Activated CD4-positive, alpha-beta T cell treated with anti-CD3 and anti-CD28 coated beads, Interleukin-2, amount 10 ng/mL, durations not matched to agents 7 days and 5 days (primary cell): ENCODE results near the gene ADAMTS12. TPM values are rescaled to one million over a fixed set of nuclear protein-coding genes. Genes with fewer than 3 reads are reported as not detected.

Experiments
- CTCF ChIA-PET: fragments of 350-600 bp; sonication (Branson Sonifier 250); formaldehyde crosslinking; loops from one replicate; lab custom pipeline; 2021; ENCODE audit warnings: antibody characterized with exemption; lab: Charles Lee
- POLR2A ChIA-PET: fragments of 350-600 bp; sonication (Branson Sonifier 250); formaldehyde crosslinking; loops from one replicate; lab custom pipeline; 2021; ENCODE audit warnings: antibody characterized with exemption; lab: Charles Lee
- DNase-seq: peaks from one replicate; pipeline ENCODE4 v3.0.0-alpha.2; 2020
- H3K27ac Mint-ChIP-seq: one replicate; pipeline ENCODE4 v1.8.0; 2021; ENCODE audit warnings: mild to moderate bottlenecking, moderate library complexity, mixed read lengths
- H3K27me3 Mint-ChIP-seq: one replicate; pipeline ENCODE4 v1.8.0; 2021; ENCODE audit warnings: mixed read lengths
- H3K36me3 Mint-ChIP-seq: one replicate; pipeline ENCODE4 v1.8.0; 2021; ENCODE audit warnings: low read depth, mixed read lengths
- H3K4me1 Mint-ChIP-seq: one replicate; pipeline ENCODE4 v1.8.0; 2021; ENCODE audit warnings: mixed read lengths
- H3K4me3 Mint-ChIP-seq: one replicate; pipeline ENCODE4 v1.8.0; 2021; ENCODE audit warnings: mild to moderate bottlenecking, moderate library complexity, mixed read lengths
- H3K9me3 Mint-ChIP-seq: one replicate; pipeline ENCODE4 v1.8.0; 2021; ENCODE audit warnings: mixed read lengths
- total RNA-seq, 2 experiments: library from RNA; stranded (reverse); gene quantifications; one replicate each; pipeline ENCODE4 v1.2.3, GENCODE V29; 2021

The ADAMTS12 gene
- total RNA-seq, 2 experiments from 2014 or later, result not detected

DNA sequence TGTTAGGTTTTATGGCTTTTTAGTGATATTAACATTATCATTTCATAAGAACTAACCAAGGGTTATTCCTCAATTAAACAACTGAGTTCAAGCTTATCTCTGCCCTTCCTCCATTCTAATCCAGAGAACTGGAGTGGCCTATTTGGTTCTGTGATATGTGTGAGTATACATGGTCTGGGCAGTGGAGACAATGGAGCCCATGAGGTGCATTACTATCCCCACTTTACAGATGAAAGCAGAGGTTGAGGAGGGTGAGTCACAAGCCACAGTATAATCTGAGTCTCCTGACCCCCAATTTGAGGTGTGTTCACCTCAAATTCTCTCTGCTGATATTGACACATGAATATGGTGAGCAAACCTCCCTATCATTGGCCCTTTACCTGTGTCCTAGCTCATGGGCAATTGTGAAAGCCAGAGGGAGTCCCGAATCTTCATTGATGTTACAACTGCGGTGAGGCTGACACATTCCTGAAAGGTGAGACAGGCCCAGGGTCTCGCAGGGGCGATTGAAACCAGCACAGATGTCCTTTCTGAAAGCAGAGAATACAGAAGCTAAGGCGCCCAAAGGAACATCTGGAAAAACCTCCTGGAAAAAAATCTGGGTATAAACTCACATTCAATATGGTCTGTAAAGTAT, 233.9 kb downstream of the ADAMTS12 start:
- H3K9me3 Mint-ChIP-seq, result no peaks in the 10 kb centered on the region
- DNase-seq, result no peak
- ChIA-PET CTCF (interaction anchor here (0.6 kb wide), 1 partner anchor 1241 kb away, joined by 3 read pairs; no protein-coding TSS in a partner anchor), POLR2A (no interaction called here)
- no peaks in the 10 kb centered on the region for H3K36me3 Mint-ChIP-seq
- H3K4me1 Mint-ChIP-seq, result no peaks in the 10 kb centered on the region
- no peak overlapping the region for H3K27ac Mint-ChIP-seq
- peaks cover 4% of the 10 kb centered on the region for H3K27me3 Mint-ChIP-seq
- no peak overlapping the region for H3K4me3 Mint-ChIP-seq

DNA sequence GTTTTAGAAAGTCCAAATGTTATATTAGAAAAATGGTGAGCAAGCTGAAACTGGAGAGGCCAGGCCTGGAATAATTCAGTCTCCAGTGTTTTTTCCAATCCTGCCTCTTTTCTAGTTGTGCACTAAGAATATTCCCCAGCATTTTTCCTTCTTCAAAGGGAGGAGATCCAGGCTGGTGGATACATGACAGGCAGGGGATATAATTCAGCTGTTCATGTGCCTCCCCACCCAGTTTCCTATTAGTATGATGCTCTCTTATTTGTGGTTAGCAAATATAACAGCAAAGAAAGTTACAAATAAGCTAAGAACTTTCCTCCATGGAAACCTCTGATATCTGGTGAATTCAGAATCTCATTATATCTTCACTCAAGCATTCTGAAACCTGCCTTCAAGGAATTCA, 234.6 kb downstream of the ADAMTS12 start:
- POLR2A ChIA-PET, result no interaction called here
- no peaks in the 10 kb centered on the region for H3K9me3 Mint-ChIP-seq
- H3K36me3 Mint-ChIP-seq, result no peaks in the 10 kb centered on the region
- no peak overlapping the region for H3K4me3 Mint-ChIP-seq
- H3K4me1 Mint-ChIP-seq, result no peaks in the 10 kb centered on the region
- H3K27ac Mint-ChIP-seq, result no peak overlapping the region
- no peak for DNase-seq
- CTCF ChIA-PET, result interaction anchor here (0.6 kb wide), 1 partner anchor 1241 kb away, joined by 3 read pairs; no protein-coding TSS in a partner anchor
- H3K27me3 Mint-ChIP-seq, result peaks cover 4% of the 10 kb centered on the region

GRCh38 chr5:33650911-33651310, 240.9 kb downstream of the ADAMTS12 start:
- H3K36me3 Mint-ChIP-seq, result no peaks in the 10 kb centered on the region
- peaks cover 4% of the 10 kb centered on the region for H3K27me3 Mint-ChIP-seq
- H3K4me3 Mint-ChIP-seq, result no peak overlapping the region
- H3K27ac Mint-ChIP-seq, result no peak overlapping the region
- CTCF ChIA-PET, result interaction anchor here (1.0 kb wide), 1 partner anchor 14 kb away, joined by 3 read pairs; no protein-coding TSS in a partner anchor
- H3K4me1 Mint-ChIP-seq, result no peaks in the 10 kb centered on the region
- POLR2A ChIA-PET, result no interaction called here
- no peak for DNase-seq
- no peaks in the 10 kb centered on the region for H3K9me3 Mint-ChIP-seq

- Mint-ChIP-seq H3K4me3 (no peak overlapping the region), H3K27ac (no peak overlapping the region), H3K4me1 (no peaks in the 10 kb centered on the region), H3K27me3 (peaks cover 4% of the 10 kb centered on the region), H3K9me3 (no peaks in the 10 kb centered on the region), H3K36me3 (no peaks in the 10 kb centered on the region)
- ChIA-PET CTCF (interaction anchor here (1.0 kb wide), 1 partner anchor 13 kb away, joined by 3 read pairs; no protein-coding TSS in a partner anchor), POLR2A (no interaction called here)
- no peak for DNase-seq
Observed at GRCh38 chr5:33649549-33650482, 242.0 kb downstream of the ADAMTS12 start.

- no peak overlapping the region for H3K27ac Mint-ChIP-seq
- POLR2A ChIA-PET, result no interaction called here
Observed at GRCh38 chr5:33641744-33642505, 249.9 kb downstream of the ADAMTS12 start.

DNA sequence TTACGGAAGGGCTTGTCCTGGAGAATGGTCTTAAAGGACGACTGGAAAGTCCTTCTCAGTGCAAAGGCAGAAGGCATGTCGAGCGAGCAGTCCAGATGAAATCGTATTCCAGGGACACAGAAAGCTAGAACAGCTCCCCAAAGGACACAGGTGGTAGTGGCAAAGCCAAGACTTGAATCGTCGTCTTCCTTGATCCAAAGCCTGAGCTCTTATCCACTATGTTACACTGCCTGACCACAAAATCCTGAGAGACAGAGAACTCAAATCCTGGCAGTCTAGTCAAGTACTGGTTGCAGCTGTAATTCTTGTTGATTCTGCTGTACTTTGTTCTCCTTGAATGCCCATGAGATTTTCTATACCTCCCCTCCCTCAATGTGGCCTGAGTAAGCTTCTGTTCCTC, 252.3 kb downstream of the ADAMTS12 start:
- H3K9me3 Mint-ChIP-seq, result peaks cover 3% of the 10 kb centered on the region
- H3K4me3 Mint-ChIP-seq, result no peak overlapping the region
- no peaks in the 10 kb centered on the region for H3K27me3 Mint-ChIP-seq
- peaks cover 3% of the 10 kb centered on the region for H3K4me1 Mint-ChIP-seq
- H3K27ac Mint-ChIP-seq, result no peak overlapping the region
- ChIA-PET CTCF (no interaction called here), POLR2A (no interaction called here)
- DNase-seq, result no peak
- no peaks in the 10 kb centered on the region for H3K36me3 Mint-ChIP-seq

More at GRCh38 chr5:33641744-33642505, 249.9 kb downstream of the ADAMTS12 start:
- H3K27me3 Mint-ChIP-seq, result no peaks in the 10 kb centered on the region
- H3K36me3 Mint-ChIP-seq, result no peaks in the 10 kb centered on the region
- H3K4me1 Mint-ChIP-seq, result peaks cover 3% of the 10 kb centered on the region
- CTCF ChIA-PET, result no interaction called here
- peaks cover 3% of the 10 kb centered on the region for H3K9me3 Mint-ChIP-seq
- DNase-seq, result no peak
- H3K4me3 Mint-ChIP-seq, result no peak overlapping the region

DNA sequence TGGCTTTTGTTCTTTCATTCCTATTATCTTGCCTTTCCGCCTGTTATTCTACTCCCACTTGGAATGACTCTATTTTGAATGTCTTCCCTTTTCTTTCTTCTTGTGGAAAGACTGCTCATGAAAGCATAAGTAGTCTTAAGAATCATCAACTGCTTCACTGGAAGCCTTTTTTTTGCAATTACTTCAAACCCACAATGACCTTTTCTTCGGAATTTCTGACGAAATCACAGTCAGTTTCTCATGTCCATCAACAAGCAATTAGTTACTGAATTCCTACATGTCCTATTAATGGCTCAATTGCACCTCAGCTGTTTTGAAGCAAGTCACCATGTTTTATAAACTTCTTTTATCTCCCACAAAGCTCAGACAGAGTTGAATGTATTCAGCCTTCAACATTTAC, 254.8 kb downstream of the ADAMTS12 start:
- H3K27me3 Mint-ChIP-seq, result no peaks in the 10 kb centered on the region
- DNase-seq, result no peak
- H3K4me1 Mint-ChIP-seq, result no peaks in the 10 kb centered on the region
- ChIA-PET CTCF (interaction anchor here (1.2 kb wide), 1 partner anchor 13 kb away, joined by 3 read pairs; no protein-coding TSS in a partner anchor), POLR2A (no interaction called here)
- no peak overlapping the region for H3K27ac Mint-ChIP-seq
- H3K36me3 Mint-ChIP-seq, result no peaks in the 10 kb centered on the region
- no peak overlapping the region for H3K4me3 Mint-ChIP-seq
- H3K9me3 Mint-ChIP-seq, result no peaks in the 10 kb centered on the region

GRCh38 chr5:33635582-33635981, 256.2 kb downstream of the ADAMTS12 start:
- ChIA-PET POLR2A (no interaction called here), CTCF (no interaction called here)
- DNase-seq, result no peak
- no peaks in the 10 kb centered on the region for H3K4me1 Mint-ChIP-seq
- H3K27me3 Mint-ChIP-seq, result no peaks in the 10 kb centered on the region
- H3K4me3 Mint-ChIP-seq, result no peak overlapping the region
- no peaks in the 10 kb centered on the region for H3K9me3 Mint-ChIP-seq
- H3K36me3 Mint-ChIP-seq, result no peaks in the 10 kb centered on the region
- peak overlapping the region; percentile 2 for H3K27ac Mint-ChIP-seq

GRCh38 chr5:33633699-33634098, 258.1 kb downstream of the ADAMTS12 start:
- Mint-ChIP-seq H3K4me3 (no peak overlapping the region), H3K27ac (no peak overlapping the region), H3K27me3 (no peaks in the 10 kb centered on the region), H3K4me1 (no peaks in the 10 kb centered on the region), H3K9me3 (no peaks in the 10 kb centered on the region), H3K36me3 (no peaks in the 10 kb centered on the region)
- POLR2A ChIA-PET, result no interaction called here
- no peak for DNase-seq
- CTCF ChIA-PET, result interaction anchor here (1.1 kb wide), 1 partner anchor 16 kb away, joined by 3 read pairs; no protein-coding TSS in a partner anchor

GRCh38 chr5:33631786-33632185, 260.0 kb downstream of the ADAMTS12 start:
- Mint-ChIP-seq H3K4me1 (no peaks in the 10 kb centered on the region), H3K9me3 (no peaks in the 10 kb centered on the region), H3K27me3 (no peaks in the 10 kb centered on the region), H3K27ac (no peak overlapping the region), H3K36me3 (no peaks in the 10 kb centered on the region), H3K4me3 (no peak overlapping the region)
- ChIA-PET CTCF (no interaction called here), POLR2A (no interaction called here)
- DNase-seq, result no peak

GRCh38 chr5:33631139-33631538, 260.7 kb downstream of the ADAMTS12 start:
- CTCF ChIA-PET, result no interaction called here
- no peak for DNase-seq
- Mint-ChIP-seq H3K27me3 (no peaks in the 10 kb centered on the region), H3K36me3 (no peaks in the 10 kb centered on the region), H3K4me1 (no peaks in the 10 kb centered on the region), H3K27ac (no peak overlapping the region), H3K9me3 (no peaks in the 10 kb centered on the region), H3K4me3 (no peak overlapping the region)
- POLR2A ChIA-PET, result no interaction called here

DNA sequence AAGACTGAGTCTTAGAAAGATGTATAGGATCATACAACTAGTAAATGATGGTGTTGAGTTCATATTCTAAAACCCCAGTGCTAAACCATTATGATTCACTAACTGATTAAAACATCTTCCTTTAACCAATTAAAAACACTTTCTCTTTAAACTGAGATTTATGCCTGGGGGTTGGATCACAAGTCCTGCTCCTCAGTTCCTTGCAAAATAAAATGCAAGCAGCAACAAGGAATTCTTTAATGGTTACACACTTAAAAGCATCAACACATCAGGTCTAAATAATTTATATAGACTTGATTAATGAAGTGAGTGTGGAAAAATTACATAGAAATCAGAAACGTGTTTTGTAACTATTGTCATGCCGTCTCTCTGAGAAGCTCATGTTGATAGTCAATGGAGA, 261.8 kb downstream of the ADAMTS12 start:
- DNase-seq, result no peak
- CTCF ChIA-PET, result no interaction called here
- Mint-ChIP-seq H3K36me3 (no peaks in the 10 kb centered on the region), H3K27ac (no peak overlapping the region), H3K4me1 (no peaks in the 10 kb centered on the region), H3K9me3 (no peaks in the 10 kb centered on the region), H3K27me3 (no peaks in the 10 kb centered on the region), H3K4me3 (no peak overlapping the region)
- POLR2A ChIA-PET, result no interaction called here
